H9 (cell line): Measurements from ENCODE around the gene PXDC1. TPM values are rescaled to one million over a fixed set of nuclear protein-coding genes. Genes with fewer than 3 reads are reported as not detected.

ENCODE experiments used
- DNase-seq: peaks from one replicate; pipeline ENCODE4 v3.0.0-alpha.2; 2017
- H2AFZ ChIP-seq: one replicate; pipeline ENCODE4 v1.6.1; 2013; ENCODE audit warnings: mild to moderate bottlenecking, low read length, control low read depth, moderate library complexity
- H2AK5ac ChIP-seq: 2 replicates; pipeline ENCODE4 v1.6.1; 2013; ENCODE audit warnings: low read length, control low read depth, mixed read lengths; ENCODE audit not compliant: insufficient read length
- H2BK120ac ChIP-seq: one replicate; pipeline ENCODE4 v1.6.1; 2013; ENCODE audit warnings: low read depth, mild to moderate bottlenecking, low read length, control low read depth, inconsistent platforms; ENCODE audit not compliant: poor library complexity, severe bottlenecking
- H2BK12ac ChIP-seq: 2 replicates; pipeline ENCODE4 v1.6.1; 2013; ENCODE audit warnings: low read length, control low read depth, mixed read lengths, low read depth; ENCODE audit not compliant: insufficient read length
- H2BK15ac ChIP-seq: 2 replicates; pipeline ENCODE4 v1.6.1; 2013; ENCODE audit warnings: low read depth, low read length, control low read depth
- H2BK20ac ChIP-seq: one replicate; pipeline ENCODE4 v1.6.1; 2013; ENCODE audit warnings: low read depth, mild to moderate bottlenecking, low read length, control low read depth, inconsistent platforms; ENCODE audit not compliant: poor library complexity, severe bottlenecking
- H2BK5ac ChIP-seq: 2 replicates; pipeline ENCODE4 v1.6.1; 2013; ENCODE audit warnings: low read length, control low read depth, mixed read lengths; ENCODE audit not compliant: insufficient read length
- H3K14ac ChIP-seq: 2 replicates; pipeline ENCODE4 v1.6.1; 2013; ENCODE audit warnings: low read length, control low read depth; ENCODE audit not compliant: insufficient read depth
- H3K18ac ChIP-seq: 2 replicates; pipeline ENCODE4 v1.6.1; 2013; ENCODE audit warnings: low read depth, mild to moderate bottlenecking, mixed read lengths, low read length, control low read depth; ENCODE audit not compliant: insufficient read length
- H3K23ac ChIP-seq: 2 replicates; pipeline ENCODE4 v1.6.1; 2013; ENCODE audit warnings: low read length, control low read depth, mixed read lengths, low read depth; ENCODE audit not compliant: insufficient read length
- H3K23me2 ChIP-seq: 2 replicates; pipeline ENCODE4 v1.6.1; 2013; ENCODE audit warnings: low read depth, mild to moderate bottlenecking, mixed read lengths, low read length, control low read depth; ENCODE audit not compliant: insufficient read length, poor library complexity, severe bottlenecking
- H3K27ac ChIP-seq: 2 replicates; pipeline ENCODE4 v1.5.1; 2013; ENCODE audit warnings: low read length, control low read depth, mixed read lengths, low read depth; ENCODE audit not compliant: insufficient read length
- H3K27me3 ChIP-seq: 2 replicates; pipeline ENCODE4 v1.6.1; 2013; ENCODE audit warnings: low read length, control low read depth, inconsistent platforms; ENCODE audit not compliant: insufficient read depth
- H3K4ac ChIP-seq: 2 replicates; pipeline ENCODE4 v1.6.1; 2013; ENCODE audit warnings: low read depth, mild to moderate bottlenecking, control low read depth, inconsistent platforms, low read length, moderate library complexity
- H3K4me1 ChIP-seq: 2 replicates; pipeline ENCODE4 v1.6.1; 2013; ENCODE audit warnings: low read length, control low read depth, inconsistent platforms; ENCODE audit not compliant: insufficient read depth
- H3K4me2 ChIP-seq: 2 replicates; pipeline ENCODE4 v1.6.1; 2013; ENCODE audit warnings: low read length, control low read depth, mixed read lengths; ENCODE audit not compliant: insufficient read length, insufficient read depth
- H3K56ac ChIP-seq: 2 replicates; pipeline ENCODE4 v1.6.1; 2013; ENCODE audit warnings: low read depth, mild to moderate bottlenecking, mixed read lengths, low read length, control low read depth; ENCODE audit not compliant: insufficient read length
- H3K79me1 ChIP-seq: 2 replicates; pipeline ENCODE4 v1.6.1; 2013; ENCODE audit warnings: low read depth, mild to moderate bottlenecking, moderate library complexity, low read length, control low read depth, inconsistent platforms; ENCODE audit not compliant: insufficient read depth, poor library complexity, severe bottlenecking
- H3K79me2 ChIP-seq: 2 replicates; pipeline ENCODE4 v1.6.1; 2013; ENCODE audit warnings: low read length, control low read depth, inconsistent platforms; ENCODE audit not compliant: insufficient read depth
- H3K9ac ChIP-seq: 2 replicates; pipeline ENCODE4 v1.6.1; 2013; ENCODE audit warnings: low read length, control low read depth, mixed read lengths; ENCODE audit not compliant: insufficient read length; ENCODE audit errors: extremely low read depth
- H3K9me3 ChIP-seq: one replicate; pipeline ENCODE4 v1.6.1; 2013; ENCODE audit warnings: low read depth, low read length, inconsistent platforms; ENCODE audit not compliant: control insufficient read depth
- H3T11ph ChIP-seq: one replicate; pipeline ENCODE4 v1.6.1; 2013; ENCODE audit warnings: mild to moderate bottlenecking, low read length, control low read depth, inconsistent platforms
- H4K20me1 ChIP-seq: one replicate; pipeline ENCODE4 v1.6.1; 2013; ENCODE audit not compliant: control insufficient read depth, insufficient read length, insufficient read depth
- H4K5ac ChIP-seq: 2 replicates; pipeline ENCODE4 v1.6.1; 2013; ENCODE audit warnings: low read depth, mild to moderate bottlenecking, mixed read lengths, low read length, control low read depth; ENCODE audit not compliant: insufficient read length
- H4K8ac ChIP-seq: replicated peaks from 2 replicates; pipeline ENCODE4 v1.6.1; 2013; ENCODE audit warnings: low read length, control low read depth, mixed read lengths, low read depth; ENCODE audit not compliant: insufficient read length
- H4K91ac ChIP-seq: 2 replicates; pipeline ENCODE4 v1.6.1; 2013; ENCODE audit warnings: low read depth, mild to moderate bottlenecking, moderate library complexity, mixed read lengths, low read length, control low read depth; ENCODE audit not compliant: insufficient read length
- H3K27ac Mint-ChIP-seq, 3 experiments: 2 replicates in 2 of 3; 3 replicates in 1 of 3; pipeline ENCODE4 v1.8.0; 2020 to 2021; ENCODE audit warnings: mixed read lengths in 3 of 3, mild to moderate bottlenecking in 1 of 3, moderate library complexity in 1 of 3
- H3K27me3 Mint-ChIP-seq: 2 replicates; pipeline ENCODE4 v1.8.0; 2021; ENCODE audit warnings: low read depth, mild to moderate bottlenecking, moderate library complexity, mixed read lengths
- H3K36me3 Mint-ChIP-seq, 3 experiments: 2 replicates in 2 of 3; 3 replicates in 1 of 3; pipeline ENCODE4 v1.8.0; 2020 to 2021; ENCODE audit warnings: low read depth in 3 of 3, mixed read lengths in 3 of 3; ENCODE audit not compliant: insufficient read depth in 1 of 3
- H3K4me1 Mint-ChIP-seq, 2 experiments: 2 replicates each; pipeline ENCODE4 v1.8.0; 2020; ENCODE audit warnings: mixed read lengths in 2 of 2
- H3K4me3 Mint-ChIP-seq, 2 experiments: 2 replicates in 1 of 2; 3 replicates in 1 of 2; pipeline ENCODE4 v1.8.0; 2020 to 2021; ENCODE audit warnings: mild to moderate bottlenecking in 2 of 2, mixed read lengths in 2 of 2, moderate library complexity in 1 of 2
- H3K9me3 Mint-ChIP-seq, 2 experiments: 2 replicates in 1 of 2; 3 replicates in 1 of 2; pipeline ENCODE4 v1.8.0; 2020; ENCODE audit warnings: mild to moderate bottlenecking in 2 of 2, mixed read lengths in 2 of 2, moderate library complexity in 1 of 2
- CTCF ChIP-seq: fragments of 200-600 bp; sonication (generic); conservative IDR thresholded peaks from 3 replicates; pipeline ENCODE4 v1.8.0; 2021; ENCODE audit warnings: antibody characterized with exemption, mild to moderate bottlenecking
- WGBS: extraction: QIAGEN DNeasy Blood & Tissue Kit; methylation state at CpG from one replicate; pipeline ENCODE4 v1.1.7; 2013; ENCODE audit warnings: missing lambda C conversion rate, low lambda C conversion rate, mixed read lengths; ENCODE audit not compliant: insufficient read length; ENCODE audit errors: extremely low coverage; 5-methylcytosine and 5-hydroxymethylcytosine counted together
- total RNA-seq: library from RNA; stranded (reverse); gene quantifications from 2 replicates; pipeline ENCODE4 v1.2.1, GENCODE V29; 2021

Gene PXDC1
- total RNA-seq, 1 experiment from 2014 or later: 3.1 TPM

DNA sequence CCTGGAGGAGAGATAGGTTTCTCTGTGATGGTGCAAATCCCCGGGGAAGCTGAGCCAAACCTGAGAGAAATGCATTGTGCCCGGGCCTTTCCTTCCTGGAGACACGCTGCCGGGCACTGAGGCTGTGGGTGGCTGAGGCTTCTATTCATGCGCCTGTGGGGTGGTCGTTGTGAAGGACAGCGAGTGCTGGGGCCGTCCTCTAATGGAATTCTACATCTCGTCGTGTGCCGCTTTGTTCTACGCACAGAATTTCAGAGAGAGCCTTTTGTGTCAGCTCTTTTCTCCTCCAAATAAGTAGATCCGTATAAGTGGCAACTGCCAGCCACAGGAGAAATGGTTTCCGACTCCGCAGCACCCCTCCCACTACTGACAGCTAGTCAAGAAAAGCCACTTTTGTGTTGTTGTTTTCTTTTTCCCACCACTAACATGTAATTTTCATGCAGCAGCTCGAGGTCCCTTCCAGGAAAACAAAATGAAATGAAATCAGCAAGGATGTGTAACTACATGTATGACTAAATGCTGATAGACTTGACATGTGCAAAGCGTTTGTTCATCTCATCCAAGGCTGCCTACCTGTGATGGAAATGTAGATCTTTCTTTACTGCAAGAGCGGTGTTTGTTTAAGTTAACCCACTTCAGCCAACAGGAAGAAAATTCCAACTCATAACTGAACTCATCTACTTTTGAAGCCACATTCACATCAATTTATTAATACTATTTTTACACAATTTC, 26.4 kb upstream of the PXDC1 start:
- WGBS: no CpG with 5 or more reads among the region's 18 CpGs
- peaks cover 4% of the 10 kb centered on the region for H3K27me3 Mint-ChIP-seq
- Histone ChIP-seq H3K56ac (no peak overlapping the region), H4K8ac (no peak overlapping the region), H2BK15ac (no peak overlapping the region), H3T11ph (no peak overlapping the region), H2BK5ac (no peak overlapping the region), H3K18ac (no peak overlapping the region), H4K5ac (no peak overlapping the region), H3K4me2 (no peak overlapping the region), H3K9me3 (no peaks in the 10 kb centered on the region), H3K23me2 (no peaks in the 10 kb centered on the region), H2AK5ac (no peak overlapping the region), H4K20me1 (no peaks in the 10 kb centered on the region), H3K14ac (no peak overlapping the region), H2BK120ac (no peak overlapping the region), H3K4ac (no peak overlapping the region), H2AFZ (no peak overlapping the region), H2BK20ac (no peak overlapping the region), H3K27ac (no peak overlapping the region), H3K23ac (no peak overlapping the region), H3K4me1 (peaks cover 2% of the 10 kb centered on the region; the same call in 1 of the 2 replicates), H3K27me3 (no peaks in the 10 kb centered on the region), H2BK12ac (no peak overlapping the region), H3K79me2 (no peaks in the 10 kb centered on the region), H4K91ac (no peak overlapping the region), H3K9ac (no peak overlapping the region), H3K79me1 (no peaks in the 10 kb centered on the region)
- no peaks in the 10 kb centered on the region; a peak in 1 of 7 replicates for H3K36me3 Mint-ChIP-seq
- peaks cover 0 to 14% of the 10 kb centered on the region in 2 experiments; a peak in 3 of 4 replicates for H3K4me1 Mint-ChIP-seq
- no peak for DNase-seq
- H3K9me3 Mint-ChIP-seq: peaks cover 0 to 1% of the 10 kb centered on the region in 2 experiments; a peak in 1 of 5 replicates
- TF ChIP-seq CTCF: no peak
- no peak overlapping the region for H3K27ac Mint-ChIP-seq
- H3K4me3 Mint-ChIP-seq: no peak overlapping the region
